H1 (cell line): ENCODE data around the gene COPG1. TPM values are rescaled to one million over a fixed set of nuclear protein-coding genes. Genes with fewer than 3 reads are reported as not detected.

Experiments used
- CHD2 ChIP-seq: IDR thresholded peaks from 2 replicates; pipeline ENCODE4 v1.6.1; 2012; ENCODE audit warnings: low read length, improper control_type of control experiment
- CREB1 ChIP-seq: IDR thresholded peaks from 2 replicates; pipeline ENCODE4 v1.6.1; 2012; ENCODE audit warnings: inconsistent platforms
- FOSL1 ChIP-seq: IDR thresholded peaks from 2 replicates; pipeline ENCODE4 v1.6.1; 2011; ENCODE audit warnings: mild to moderate bottlenecking, low read depth, low read length, moderate library complexity; ENCODE audit not compliant: insufficient read depth
- GABPA ChIP-seq: IDR thresholded peaks from 2 replicates; pipeline ENCODE4 v1.6.1; 2011; ENCODE audit warnings: mild to moderate bottlenecking, low read length, moderate library complexity, borderline replicate concordance; ENCODE audit not compliant: insufficient read depth
- GTF2F1 ChIP-seq: IDR thresholded peaks from 2 replicates; pipeline ENCODE4 v1.6.1; 2012; ENCODE audit warnings: low read depth, low read length, improper control_type of control experiment, borderline replicate concordance
- HDAC6 ChIP-seq: IDR thresholded peaks from one replicate; pipeline ENCODE4 v1.7.1; 2012; ENCODE audit warnings: low read depth, mild to moderate bottlenecking, inconsistent platforms, low read length, moderate library complexity
- KDM5A ChIP-seq: fragments of 200-600 bp; IDR thresholded peaks from 2 replicates; pipeline ENCODE4 v1.7.1; 2012; ENCODE audit warnings: mild to moderate bottlenecking, low read length, inconsistent platforms, mixed read lengths
- NANOG ChIP-seq: IDR thresholded peaks from 2 replicates; pipeline ENCODE4 v1.6.1; 2011; ENCODE audit warnings: low read length, low read depth, mild to moderate bottlenecking, inconsistent platforms; ENCODE audit not compliant: insufficient read depth, poor library complexity, severe bottlenecking
- RAD21 ChIP-seq, 2 experiments: IDR thresholded peaks in 1 of 2; conservative IDR thresholded peaks in 1 of 2; 2 replicates each; pipeline ENCODE4 v1.6.1; 2011; ENCODE audit warnings: low read depth in 2 of 2, low read length in 2 of 2, improper control_type of control experiment in 1 of 2, inconsistent platforms in 1 of 2, mild to moderate bottlenecking in 1 of 2, moderate library complexity in 1 of 2
- RFX5 ChIP-seq: IDR thresholded peaks from 2 replicates; pipeline ENCODE4 v1.6.1; 2011; ENCODE audit warnings: low read depth, low read length, improper control_type of control experiment, borderline replicate concordance
- RXRA ChIP-seq: IDR thresholded peaks from 2 replicates; pipeline ENCODE4 v1.6.1; 2011; ENCODE audit warnings: low read depth, mild to moderate bottlenecking, low read length, moderate library complexity; ENCODE audit not compliant: insufficient read depth
- SAP30 ChIP-seq: fragments of 300-600 bp; sonication (generic); IDR thresholded peaks from 2 replicates; pipeline ENCODE4 v1.7.1; 2012; ENCODE audit warnings: low read length, moderate library complexity, mild to moderate bottlenecking, inconsistent platforms; ENCODE audit not compliant: insufficient read depth, insufficient replicate concordance
- polyA plus RNA-seq, 7 experiments: library from polyadenylated mRNA; depleted of rRNA in 3 of 7; stranded (reverse) in 5 of 7; unstranded in 2 of 7; fragments of >200 nt in 5 of 7; fragments of 200-250 nt in 2 of 7; gene quantifications; 1 replicate in 5 of 7; 2 replicates in 1 of 7; 4 replicates in 1 of 7; pipeline versions ENCODE4 v1.2.1 to v1.2.3, GENCODE V29; 2011 to 2013; ENCODE audit warnings: missing spikeins in 2 of 7, mixed read lengths in 2 of 7
- total RNA-seq: library from RNA; stranded (reverse); fragmentation: NEBNext Ultra II Directional; extraction: Animal tissue kit (Norgen Biotek cat#: 25700); gene quantifications from 2 replicates; pipeline ENCODE4 v1.2.1, GENCODE V29; 2021

Gene COPG1
- total and polyA plus RNA-seq, 2 of the 8 experiments (the other 6 are each of a cell fraction or from before 2014, with no cell fraction given), result 52.7 to 106 TPM

GRCh38 chr3:129278439-129278965, 29.1 kb downstream of the COPG1 start, which contains the start of gene HMCES (continued):
- TF ChIP-seq RFX5, result no peak
- no peak for TF ChIP-seq NANOG
- TF ChIP-seq GTF2F1, result peak; percentile 71; the same call in 1 of the 2 replicates
- no peak for TF ChIP-seq HDAC6
- TF ChIP-seq CHD2, result 0 out of 2 replicates have a peak, but pooled peaks have one; percentile 16
- TF ChIP-seq RAD21 (IDR thresholded peaks at IDR 0.05 in 1 of 2, conservative IDR thresholded peaks at IDR 0.05 in 1 of 2; ENCODE audit: low read depth in 2 of 2, low read length in 2 of 2), result no peak
- TF ChIP-seq FOSL1, result no peak
- TF ChIP-seq RXRA, result no peak
- TF ChIP-seq SAP30, result no peak
- peak; percentile 85 for TF ChIP-seq CREB1
- no peak for TF ChIP-seq GABPA
- no peak for TF ChIP-seq KDM5A
